Heart right ventricle (tissue), 16 donors: ENCODE data around the gene PHLDB2. TPM values are rescaled to one million over a fixed set of nuclear protein-coding genes. Genes with fewer than 3 reads are reported as not detected.
A peak's percentile ranks its signal among the peaks of the same experiment; 100 is the strongest.

Experiments
- ATAC-seq, 8 donors: fragments of 200-7000 bp; cut with Tn5 transposase; one replicate each; pipeline ENCODE4 v1.9.1; 2020; ENCODE audit warnings: mild to moderate bottlenecking in 8 of 8, moderate library complexity in 8 of 8, moderate number of reproducible peaks in 1 of 8
- DNase-seq, 2 donors: peaks; one replicate each; pipeline ENCODE4 v3.0.0-alpha.2; 2020
- H3K27ac ChIP-seq, 10 donors: fragments of 200-600 bp; sonication (generic) in 2 of 10; one replicate each; pipeline versions ENCODE4 v1.5.0 to v1.8.0; 2020 to 2022; ENCODE audit warnings: mild to moderate bottlenecking in 3 of 10
- H3K27me3 ChIP-seq, 7 donors: fragments of 200-600 bp; one replicate each; pipeline ENCODE4 v1.8.0; 2021 to 2022; ENCODE audit warnings: mild to moderate bottlenecking in 2 of 7
- H3K36me3 ChIP-seq, 9 donors: fragments of 200-600 bp; sonication (generic) in 1 of 9; one replicate each; pipeline versions ENCODE4 v1.5.0 to v1.8.0; 2020 to 2022; ENCODE audit warnings: mild to moderate bottlenecking in 2 of 9
- H3K4me1 ChIP-seq, 9 donors: fragments of 200-600 bp; sonication (generic) in 1 of 9; one replicate each; pipeline versions ENCODE4 v1.5.0 to v1.8.0; 2020 to 2022; ENCODE audit warnings: mild to moderate bottlenecking in 4 of 9
- H3K4me3 ChIP-seq, 10 donors: fragments of 200-600 bp; sonication (generic) in 2 of 10; one replicate each; pipeline versions ENCODE4 v1.5.0 to v1.8.0; 2020 to 2022; ENCODE audit warnings: mild to moderate bottlenecking in 7 of 10, moderate library complexity in 2 of 10
- H3K9me3 ChIP-seq, 11 donors: fragments of 200-600 bp in 10 of 11; sonication (generic) in 2 of 11; one replicate each; pipeline versions ENCODE4 v1.5.0 to v1.8.0; 2013 to 2022; ENCODE audit warnings: mild to moderate bottlenecking in 2 of 11, control low read depth in 1 of 11, moderate library complexity in 1 of 11
- CTCF ChIP-seq, 9 donors: fragments of 200-600 bp; sonication (generic) in 2 of 9; IDR thresholded peaks; one replicate each; pipeline versions ENCODE4 v1.5.0 to v1.8.0; 2021 to 2022; ENCODE audit warnings: antibody characterized with exemption in 9 of 9, mild to moderate bottlenecking in 5 of 9, moderate library complexity in 1 of 9
- WGBS, 2 donors: extraction: QIAGEN DNeasy Blood & Tissue Kit; methylation state at CpG; one replicate each; pipeline ENCODE4 v1.1.7; 2013; ENCODE audit warnings: inconsistent platforms in 1 of 2; 5-methylcytosine and 5-hydroxymethylcytosine counted together
- intact Hi-C, 10 donors: fragments of 100-400 bp; cut with DNase I; formaldehyde crosslinking; loops; one replicate each; pipeline versions ENCODE4 v1.11.1 to v1.14.2; 2022
- polyA plus RNA-seq, 2 donors: library from polyadenylated mRNA; stranded (reverse); fragments of 200-250 nt; gene quantifications; one replicate each; pipeline ENCODE4 v1.2.3, GENCODE V29; 2013
- total RNA-seq, 10 donors: library from RNA; stranded (reverse); fragmentation: NEBNext Ultra II Directional in 3 of 10; extraction: Animal tissue kit (Norgen Biotek cat#: 25700) in 3 of 10; gene quantifications; one replicate each; pipeline versions ENCODE4 v1.2.1 to v1.2.4, GENCODE V29; 2021 to 2023
- donor health status: Arrhythmogenic right ventricular cardiomyopathy.
- donor health status: ischemic (EF 13 %, LVEDD 7.1; RV severe dilation, severe dysfunction).
- donor health status: healthy with polysubstance abuse.
- donor health status: DM: no; HTN: yes; CAD: no.
- donor health status: DM: no; HTN: no; CAD: no.
- donor health status: ischemic (EF 25% LVEDD 6.9; RV normal size, moderate dysfunction).
- donor health status: ischemic (EF 25% LVEDD 5.7; RV mildly dilated, moderate dysfunction).
- donor health status: healthy.
- donor health status: DM: yes; HTN: yes; CAD: no.
- donor health status: Ischemic cardiomyopathy.
- donor health status: ischemic (EF 35%, LVEDD 5.7; RV mildly dilated, moderate dysfunction).
- donor health status: nonischemic (EF 11% LVEDD 7.7; RV severe dilation, severe dysfunction).
- donor health status: DM: yes; HTN: yes; CAD: no.
- donor health status: PGD.
- donor health status: ischemic (EF 29% LVEDD 5.4; RV normal size, mild dysfunction).
- donor health status: nonischemic (EF 23%, LVEDD 6.1; RV moderate dilation, normal function).

PHLDB2 gene
- total and polyA plus RNA-seq, 12 donors, result 33.4 to 293 (median 174) TPM

GRCh38 chr3:112005091-112005672 is 146.1 kb downstream of the PHLDB2 start:
- peaks cover 0 to 9% (median 0%) of the 10 kb centered on the region in 7 donors for H3K27me3 ChIP-seq
- ATAC-seq (no peak), DNase-seq (no peak)
- no peaks in the 10 kb centered on the region for H3K36me3 ChIP-seq
- H3K9me3 ChIP-seq, result no peaks in the 10 kb centered on the region
- H3K27ac ChIP-seq, result no peak overlapping the region
- TF ChIP-seq CTCF (IDR thresholded peaks at IDR 0.05), result no peak
- intact Hi-C loops, result no loop called here
- no peak overlapping the region for H3K4me3 ChIP-seq
- 72 to 82% methylated on average over 4 of the region's 4 CpGs for WGBS, 2 donors
- peaks cover 0 to 13% (median 6%) of the 10 kb centered on the region in 9 donors for H3K4me1 ChIP-seq

- intact Hi-C loops, result no loop called here
- Histone ChIP-seq H3K9me3 (no peaks in the 10 kb centered on the region), H3K27ac (no peak overlapping the region), H3K27me3 (no peaks in the 10 kb centered on the region), H3K36me3 (no peaks in the 10 kb centered on the region), H3K4me1 (peaks cover 0 to 38% (median 24%) of the 10 kb centered on the region in 9 donors), H3K4me3 (no peak overlapping the region)
- 6 to 17% methylated on average over 1 of the region's 1 CpG for WGBS, 2 donors
- ATAC-seq (peak in 1 of 8 donors; percentile 27), DNase-seq (no peak)
- TF ChIP-seq CTCF (IDR thresholded peaks at IDR 0.05), result no peak
Observed at GRCh38 chr3:112007633-112008032, 148.6 kb downstream of the PHLDB2 start.

- Histone ChIP-seq H3K4me3 (no peak overlapping the region), H3K9me3 (no peaks in the 10 kb centered on the region), H3K4me1 (peaks cover 0 to 52% (median 35%) of the 10 kb centered on the region in 9 donors), H3K27ac (no peak overlapping the region), H3K36me3 (no peaks in the 10 kb centered on the region), H3K27me3 (no peaks in the 10 kb centered on the region)
- 44 to 69% methylated on average over 2 of the region's 2 CpGs for WGBS, 2 donors
- no peak for TF ChIP-seq CTCF (IDR thresholded peaks at IDR 0.05)
- DNase-seq, result no peak
- ATAC-seq, result no peak
- intact Hi-C loops, result loop anchor here in 2 of 10 donors (2.0 to 5.0 kb wide), 2 partner anchors 15 to 32 kb away; partner anchors contain the start of gene ABHD10 (in 1 of the 2)
Observed at GRCh38 chr3:112009670-112010069, 150.6 kb downstream of the PHLDB2 start.

- Histone ChIP-seq H3K36me3 (no peaks in the 10 kb centered on the region), H3K4me1 (peaks cover 0 to 52% (median 35%) of the 10 kb centered on the region in 9 donors), H3K9me3 (no peaks in the 10 kb centered on the region), H3K27ac (no peak overlapping the region), H3K27me3 (no peaks in the 10 kb centered on the region), H3K4me3 (no peak overlapping the region)
- TF ChIP-seq CTCF (IDR thresholded peaks at IDR 0.05), result no peak
- 52 to 64% methylated on average over 3 of the region's 3 CpGs for WGBS, 2 donors
- ATAC-seq (no peak), DNase-seq (no peak)
- intact Hi-C loops, result loop anchor here in 2 of 10 donors (2.0 to 5.0 kb wide), 2 partner anchors 16 to 33 kb away; partner anchors contain the start of gene ABHD10 (in 1 of the 2)
Observed at GRCh38 chr3:112010636-112011035, 151.6 kb downstream of the PHLDB2 start.
